ENCODE data around the gene THBD. TPM values are rescaled to one million over a fixed set of nuclear protein-coding genes. Genes with fewer than 3 reads are reported as not detected.

Gene THBD
- total RNA-seq, 2 experiments from 2014 or later: not detected

DNA sequence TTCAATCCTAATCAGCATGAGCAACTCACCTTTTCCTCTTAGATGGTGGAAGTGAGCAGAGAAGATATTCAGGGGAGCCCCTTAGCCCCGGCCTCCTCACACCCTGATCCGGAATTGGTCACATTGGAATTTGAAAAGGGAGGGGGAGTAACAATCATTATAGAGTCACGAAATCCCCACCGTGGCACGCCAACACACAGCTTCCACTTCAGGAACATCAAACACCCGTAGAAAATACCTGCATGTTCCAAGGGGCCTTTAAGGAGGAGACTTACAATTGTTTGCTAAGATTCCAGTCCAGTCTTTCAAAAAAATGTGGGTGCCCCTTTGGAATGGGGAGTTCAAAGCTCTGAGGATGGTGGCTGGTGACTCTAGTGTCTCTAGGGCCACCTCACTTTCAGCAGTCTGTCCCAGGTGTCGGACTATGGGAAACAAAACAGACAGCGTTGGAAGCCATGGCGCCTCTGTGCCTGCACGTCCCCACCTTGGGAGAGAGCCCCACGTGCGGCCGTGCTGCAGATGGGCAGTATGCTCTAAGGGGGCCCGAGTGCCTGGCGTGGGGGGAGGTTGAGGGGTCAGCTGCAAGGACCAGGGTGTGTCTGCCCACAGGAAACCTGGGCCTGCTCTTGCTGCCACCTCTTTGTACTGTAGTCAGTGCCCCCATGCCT, 34.2 kb upstream of the THBD start:
- peaks cover 13% of the 10 kb centered on the region for H3K4me1 Mint-ChIP-seq
- H3K4me3 Mint-ChIP-seq: no peak overlapping the region
- H3K27me3 Mint-ChIP-seq: no peaks in the 10 kb centered on the region
- no peaks in the 10 kb centered on the region for H3K36me3 Mint-ChIP-seq (ENCODE audit: low read depth)
- intact Hi-C loops (cut with DNase I, micrococcal nuclease): loop anchor here in 1 of 2 experiments (5.0 kb wide), 1 partner anchor 34 kb away; no protein-coding TSS in a partner anchor
- no peaks in the 10 kb centered on the region for H3K9me3 Mint-ChIP-seq (ENCODE audit: low read depth)
- H3K27ac Mint-ChIP-seq: no peak overlapping the region
- no peak for ATAC-seq
- CTCF ChIA-PET: interaction anchor here (2.0 kb wide), 1 partner anchor 10 kb away, joined by 5 read pairs; no protein-coding TSS in a partner anchor
- DNase-seq: no peak
- POLR2A ChIA-PET: no interaction called here

DNA sequence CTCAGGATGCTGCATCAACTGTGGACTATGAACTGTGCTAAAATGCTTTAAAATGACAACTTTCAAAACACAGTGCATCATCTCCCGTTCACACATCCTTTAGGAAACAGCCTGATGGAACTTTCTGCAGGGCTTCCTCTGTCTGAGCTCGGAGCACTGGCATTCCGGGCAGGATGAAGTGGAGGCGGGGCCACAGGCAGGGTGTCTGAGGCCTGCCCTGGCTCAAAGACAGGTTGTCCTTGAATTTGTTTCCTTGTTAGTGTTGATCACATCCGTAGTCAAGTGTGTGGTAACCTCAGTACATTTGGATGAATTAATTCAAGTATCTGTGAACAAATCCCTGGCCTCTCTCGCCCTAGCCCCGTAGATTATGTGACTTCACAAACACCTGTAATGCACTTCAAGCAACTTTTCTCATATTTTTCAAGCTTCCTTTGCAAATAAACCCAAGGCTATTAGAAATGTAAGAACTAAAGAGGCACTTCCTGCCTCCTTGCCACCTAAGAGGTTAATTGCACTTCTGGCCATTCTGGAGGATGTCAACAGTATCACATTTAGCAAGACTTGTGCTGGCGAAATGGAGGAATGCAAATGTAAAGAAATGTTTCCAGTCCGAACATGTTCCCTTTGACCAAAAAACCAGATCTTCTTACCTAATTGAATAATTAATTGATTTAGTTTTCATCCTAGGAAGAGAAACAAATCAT, 33.5 kb upstream of the THBD start:
- peaks cover 13% of the 10 kb centered on the region for H3K4me1 Mint-ChIP-seq
- H3K36me3 Mint-ChIP-seq (ENCODE audit: low read depth): no peaks in the 10 kb centered on the region
- no peak overlapping the region for H3K4me3 Mint-ChIP-seq
- H3K9me3 Mint-ChIP-seq (ENCODE audit: low read depth): no peaks in the 10 kb centered on the region
- H3K27me3 Mint-ChIP-seq: no peaks in the 10 kb centered on the region
- no peak overlapping the region for H3K27ac Mint-ChIP-seq
- ChIA-PET CTCF (interaction anchor here (2.0 kb wide), 1 partner anchor 11 kb away, joined by 5 read pairs; no protein-coding TSS in a partner anchor), POLR2A (no interaction called here)
- ATAC-seq (no peak), DNase-seq (no peak)
- intact Hi-C loops (cut with DNase I, micrococcal nuclease): loop anchor here in 1 of 2 experiments (5.0 kb wide), 1 partner anchor 34 kb away; no protein-coding TSS in a partner anchor

DNA sequence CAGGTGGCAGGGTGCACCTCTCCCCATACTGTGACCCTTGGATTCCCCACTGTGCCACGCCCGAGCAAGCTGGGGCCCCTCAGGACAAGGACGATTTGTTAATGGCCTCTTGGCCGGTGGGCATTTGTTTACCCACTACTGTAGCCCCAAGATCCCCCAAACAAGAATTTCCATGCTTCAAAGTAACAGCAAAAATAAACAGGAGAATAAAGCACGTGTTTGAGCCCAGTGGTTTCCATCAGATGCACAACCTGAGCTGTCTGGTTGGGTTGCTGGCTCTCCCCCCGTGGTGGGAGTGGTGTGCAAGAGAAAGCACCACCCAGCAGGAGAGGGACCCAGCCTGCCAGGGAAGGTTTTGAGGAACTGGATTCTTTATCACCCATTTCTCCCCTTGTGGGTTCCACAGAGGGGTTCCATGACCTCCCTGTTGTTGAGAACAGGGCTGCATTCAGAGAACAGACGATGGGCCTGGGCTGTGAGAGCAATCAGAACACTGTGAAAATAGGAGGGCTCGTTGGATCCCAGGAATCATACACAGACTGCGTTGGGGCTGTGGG, 31.9 kb upstream of the THBD start:
- POLR2A ChIA-PET: no interaction called here
- no peak for ATAC-seq
- intact Hi-C loops (cut with DNase I, micrococcal nuclease): loop anchor here in 1 of 2 experiments (5.0 kb wide), 1 partner anchor 36 kb away; no protein-coding TSS in a partner anchor
- H3K27ac Mint-ChIP-seq: no peak overlapping the region
- no peak for DNase-seq
- no peaks in the 10 kb centered on the region for H3K27me3 Mint-ChIP-seq
- H3K4me3 Mint-ChIP-seq: no peak overlapping the region
- H3K36me3 Mint-ChIP-seq (ENCODE audit: low read depth): no peaks in the 10 kb centered on the region
- H3K9me3 Mint-ChIP-seq (ENCODE audit: low read depth): no peaks in the 10 kb centered on the region
- H3K4me1 Mint-ChIP-seq: peaks cover 6% of the 10 kb centered on the region
- CTCF ChIA-PET: no interaction called here

GRCh38 chr20:23080521-23080920, 31.0 kb upstream of the THBD start:
- no peak for ATAC-seq
- Mint-ChIP-seq H3K4me3 (no peak overlapping the region), H3K27ac (no peak overlapping the region), H3K9me3 (ENCODE audit: low read depth) (no peaks in the 10 kb centered on the region), H3K36me3 (ENCODE audit: low read depth) (no peaks in the 10 kb centered on the region), H3K27me3 (no peaks in the 10 kb centered on the region), H3K4me1 (peaks cover 4% of the 10 kb centered on the region)
- POLR2A ChIA-PET: no interaction called here
- intact Hi-C loops (cut with DNase I, micrococcal nuclease): loop anchor here in 1 of 2 experiments (5.0 kb wide), 1 partner anchor 37 kb away; no protein-coding TSS in a partner anchor
- CTCF ChIA-PET: no interaction called here
- DNase-seq: no peak

- H3K27me3 Mint-ChIP-seq: no peaks in the 10 kb centered on the region
- H3K9me3 Mint-ChIP-seq (ENCODE audit: low read depth): no peaks in the 10 kb centered on the region
- H3K36me3 Mint-ChIP-seq (ENCODE audit: low read depth): no peaks in the 10 kb centered on the region
- POLR2A ChIA-PET: no interaction called here
- CTCF ChIA-PET: no interaction called here
- intact Hi-C loops (cut with DNase I, micrococcal nuclease): loop anchor here in 1 of 2 experiments (5.0 kb wide), 1 partner anchor 37 kb away; no protein-coding TSS in a partner anchor
- no peak overlapping the region for H3K27ac Mint-ChIP-seq
- H3K4me1 Mint-ChIP-seq: peaks cover 4% of the 10 kb centered on the region
- no peak for ATAC-seq
- H3K4me3 Mint-ChIP-seq: no peak overlapping the region
- DNase-seq: no peak
These were observed 30.5 kb upstream of the THBD start for GRCh38 chr20:23079926-23080325.

DNA sequence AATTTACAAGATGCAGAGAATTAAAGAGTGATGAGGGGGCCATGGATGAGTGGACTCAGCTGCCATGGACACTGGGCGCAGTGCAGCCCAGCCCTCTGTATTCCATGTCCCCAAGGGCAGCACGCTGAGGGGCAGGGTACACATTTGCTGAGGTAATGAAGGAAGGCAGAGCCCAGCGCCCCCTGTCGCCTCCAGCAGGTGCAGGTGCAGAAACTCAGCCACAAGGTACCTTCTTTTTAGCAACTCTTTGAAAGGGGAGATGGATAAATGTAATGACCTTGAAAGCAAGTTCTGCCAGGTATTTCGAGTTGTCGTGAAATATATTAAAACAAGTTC, 29.5 kb upstream of the THBD start:
- intact Hi-C loops (cut with DNase I, micrococcal nuclease): no loop called here
- no peak for DNase-seq
- Mint-ChIP-seq H3K36me3 (ENCODE audit: low read depth) (no peaks in the 10 kb centered on the region), H3K4me3 (no peak overlapping the region), H3K27me3 (no peaks in the 10 kb centered on the region), H3K9me3 (ENCODE audit: low read depth) (no peaks in the 10 kb centered on the region), H3K4me1 (peaks cover 4% of the 10 kb centered on the region), H3K27ac (no peak overlapping the region)
- no peak for ATAC-seq
- ChIA-PET POLR2A (no interaction called here), CTCF (no interaction called here)

- H3K36me3 Mint-ChIP-seq (ENCODE audit: low read depth): no peaks in the 10 kb centered on the region
- intact Hi-C loops (cut with DNase I, micrococcal nuclease): no loop called here
- no peaks in the 10 kb centered on the region for H3K27me3 Mint-ChIP-seq
- ChIA-PET POLR2A (no interaction called here), CTCF (no interaction called here)
- no peak overlapping the region for H3K4me3 Mint-ChIP-seq
- H3K4me1 Mint-ChIP-seq: peaks cover 4% of the 10 kb centered on the region
- H3K27ac Mint-ChIP-seq: no peak overlapping the region
- DNase-seq (no peak), ATAC-seq (no peak)
- H3K9me3 Mint-ChIP-seq (ENCODE audit: low read depth): no peaks in the 10 kb centered on the region
These were observed 29.0 kb upstream of the THBD start for GRCh38 chr20:23078351-23079015.

GRCh38 chr20:23077277-23077676, 27.8 kb upstream of the THBD start:
- CTCF ChIA-PET: no interaction called here
- ATAC-seq: no peak
- DNase-seq: no peak

GRCh38 chr20:23074052-23074451, 24.6 kb upstream of the THBD start:
- Mint-ChIP-seq H3K27ac (no peak overlapping the region), H3K36me3 (ENCODE audit: low read depth) (no peaks in the 10 kb centered on the region), H3K27me3 (no peaks in the 10 kb centered on the region), H3K9me3 (ENCODE audit: low read depth) (no peaks in the 10 kb centered on the region), H3K4me3 (no peak overlapping the region), H3K4me1 (no peaks in the 10 kb centered on the region)
- no peak for DNase-seq
- CTCF ChIA-PET: interaction anchor here (0.6 kb wide), 1 partner anchor 34 kb away, joined by 4 read pairs; no protein-coding TSS in a partner anchor
- intact Hi-C loops (cut with DNase I, micrococcal nuclease): no loop called here
- POLR2A ChIA-PET: no interaction called here
- ATAC-seq: no peak

More at GRCh38 chr20:23077277-23077676, 27.8 kb upstream of the THBD start:
- Mint-ChIP-seq H3K27ac (no peak overlapping the region), H3K27me3 (no peaks in the 10 kb centered on the region), H3K4me3 (no peak overlapping the region), H3K36me3 (ENCODE audit: low read depth) (no peaks in the 10 kb centered on the region), H3K9me3 (ENCODE audit: low read depth) (no peaks in the 10 kb centered on the region), H3K4me1 (no peaks in the 10 kb centered on the region)
- POLR2A ChIA-PET: no interaction called here
- intact Hi-C loops (cut with DNase I, micrococcal nuclease): no loop called here

DNA sequence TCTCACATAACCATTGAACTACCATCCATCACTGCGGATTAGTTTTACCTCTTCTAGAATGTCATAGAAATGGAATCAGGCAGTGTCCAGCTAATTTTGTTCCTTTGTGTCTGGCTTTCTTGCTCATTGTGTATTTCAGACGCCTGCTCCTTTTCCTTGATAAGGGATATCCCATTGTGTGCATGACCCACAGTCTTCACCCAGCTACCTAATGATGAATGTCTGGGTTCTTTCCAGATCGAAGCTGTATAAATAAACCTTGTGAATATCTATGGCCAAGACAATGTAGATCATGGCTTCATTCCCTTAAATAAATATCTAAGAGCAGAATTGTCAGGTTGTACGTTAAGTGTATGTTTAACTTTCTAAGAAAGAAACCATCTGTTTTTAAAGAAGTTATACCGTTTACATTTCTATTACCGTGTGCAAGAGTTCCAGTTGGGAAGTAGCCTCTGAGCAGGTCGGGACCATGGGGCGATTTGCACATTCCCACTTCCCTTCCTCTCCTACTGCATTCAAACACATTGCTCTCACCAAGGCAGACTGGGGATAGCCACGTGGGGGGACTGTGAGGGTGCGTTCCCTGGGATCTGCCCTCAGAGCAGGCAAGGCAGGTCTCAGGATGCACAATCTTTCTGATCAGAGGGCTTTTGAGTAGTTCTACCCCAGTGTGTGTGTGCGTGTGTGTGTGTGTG, 23.6 kb upstream of the THBD start:
- Mint-ChIP-seq H3K4me1 (no peaks in the 10 kb centered on the region), H3K4me3 (no peak overlapping the region), H3K9me3 (ENCODE audit: low read depth) (no peaks in the 10 kb centered on the region), H3K36me3 (ENCODE audit: low read depth) (no peaks in the 10 kb centered on the region), H3K27me3 (no peaks in the 10 kb centered on the region), H3K27ac (no peak overlapping the region)
- intact Hi-C loops (cut with DNase I, micrococcal nuclease): no loop called here
- ChIA-PET POLR2A (no interaction called here), CTCF (no interaction called here)
- ATAC-seq (no peak), DNase-seq (no peak)

DNA sequence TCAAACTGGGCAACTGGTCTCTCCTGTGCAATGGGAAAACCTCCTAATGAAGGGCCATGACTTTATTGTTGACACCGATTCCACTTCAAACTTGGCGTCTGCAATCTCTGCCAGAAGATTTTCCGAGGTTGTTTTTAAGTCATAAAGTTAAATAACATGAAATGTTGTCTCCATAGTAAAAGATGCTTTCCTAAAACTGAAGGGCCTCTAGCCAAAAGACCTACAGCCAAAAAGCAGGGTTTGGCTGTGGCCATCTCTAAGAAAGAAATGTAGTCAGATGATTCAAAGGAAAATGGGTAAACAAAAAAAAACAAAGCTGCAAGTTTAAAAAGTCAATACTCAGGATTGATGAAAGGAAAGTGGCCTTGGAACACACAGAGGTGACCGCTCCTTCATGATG, 22.5 kb upstream of the THBD start:
- ChIA-PET POLR2A (no interaction called here), CTCF (no interaction called here)
- Mint-ChIP-seq H3K36me3 (ENCODE audit: low read depth) (no peaks in the 10 kb centered on the region), H3K9me3 (ENCODE audit: low read depth) (no peaks in the 10 kb centered on the region), H3K27me3 (no peaks in the 10 kb centered on the region), H3K4me3 (no peak overlapping the region), H3K4me1 (no peaks in the 10 kb centered on the region), H3K27ac (no peak overlapping the region)
- intact Hi-C loops (cut with DNase I, micrococcal nuclease): no loop called here
- no peak for ATAC-seq
- no peak for DNase-seq

Data from activated CD4-positive, alpha-beta T cell treated with anti-CD3 and anti-CD28 coated beads for 36 hours (primary cell).